ENCODE measurements around the gene COPS8. TPM values are rescaled to one million over a fixed set of nuclear protein-coding genes. Genes with fewer than 3 reads are reported as not detected.

COPS8 gene
- total and polyA plus RNA-seq, 7 donors = 24.7 to 95.6 (median 59.1) TPM

DNA sequence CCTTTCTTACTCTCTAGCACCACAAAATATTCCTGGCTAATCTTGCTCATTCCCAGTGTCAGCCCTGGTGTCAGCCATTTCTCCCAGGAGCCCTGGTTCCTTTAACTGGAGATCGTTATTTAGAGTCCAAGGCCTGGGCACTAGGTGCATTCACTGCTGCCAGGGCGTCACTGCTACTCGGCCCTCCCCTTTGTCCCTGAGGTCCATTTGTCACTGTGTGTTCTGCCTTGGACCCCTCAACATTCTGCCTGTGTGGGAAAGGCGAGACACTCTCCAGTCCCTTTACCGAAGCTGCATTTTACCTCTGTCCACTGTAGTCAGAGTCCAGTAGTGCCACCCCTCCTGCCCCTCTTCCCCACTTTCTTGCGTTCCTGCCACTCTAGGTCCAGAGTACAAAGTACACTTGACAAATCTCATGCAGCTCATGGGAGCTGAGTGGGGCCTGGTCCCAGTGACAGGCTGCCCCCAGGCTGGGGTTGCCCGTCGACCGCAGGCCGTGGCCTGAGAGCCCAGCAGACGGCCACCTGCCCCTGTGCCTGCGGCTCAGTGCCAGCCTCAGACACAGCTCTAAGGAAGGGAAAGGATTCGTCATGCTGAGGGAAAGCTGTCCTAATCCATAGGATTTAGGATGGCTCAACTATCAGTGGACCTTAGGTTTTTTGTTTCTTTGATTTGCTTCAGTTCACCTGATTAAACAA lies 52.1 kb downstream of the COPS8 start:
- DNase-seq = no peak
- Histone ChIP-seq H3K27ac (peak overlapping the region in 1 of 4 donors; percentile 6), H3K36me3 (no peaks in the 10 kb centered on the region), H3K4me3 (no peak overlapping the region), H3K9me3 (no peaks in the 10 kb centered on the region), H3K27me3 (no peaks in the 10 kb centered on the region), H3K4me1 (no peaks in the 10 kb centered on the region)
- intact Hi-C loops (cut with DNase I) = no loop called here
- TF ChIP-seq POLR2A (IDR thresholded peaks at IDR 0.05) = no peak
- no peak for TF ChIP-seq EP300 (IDR thresholded peaks at IDR 0.05)
- TF ChIP-seq, protein P1, sequence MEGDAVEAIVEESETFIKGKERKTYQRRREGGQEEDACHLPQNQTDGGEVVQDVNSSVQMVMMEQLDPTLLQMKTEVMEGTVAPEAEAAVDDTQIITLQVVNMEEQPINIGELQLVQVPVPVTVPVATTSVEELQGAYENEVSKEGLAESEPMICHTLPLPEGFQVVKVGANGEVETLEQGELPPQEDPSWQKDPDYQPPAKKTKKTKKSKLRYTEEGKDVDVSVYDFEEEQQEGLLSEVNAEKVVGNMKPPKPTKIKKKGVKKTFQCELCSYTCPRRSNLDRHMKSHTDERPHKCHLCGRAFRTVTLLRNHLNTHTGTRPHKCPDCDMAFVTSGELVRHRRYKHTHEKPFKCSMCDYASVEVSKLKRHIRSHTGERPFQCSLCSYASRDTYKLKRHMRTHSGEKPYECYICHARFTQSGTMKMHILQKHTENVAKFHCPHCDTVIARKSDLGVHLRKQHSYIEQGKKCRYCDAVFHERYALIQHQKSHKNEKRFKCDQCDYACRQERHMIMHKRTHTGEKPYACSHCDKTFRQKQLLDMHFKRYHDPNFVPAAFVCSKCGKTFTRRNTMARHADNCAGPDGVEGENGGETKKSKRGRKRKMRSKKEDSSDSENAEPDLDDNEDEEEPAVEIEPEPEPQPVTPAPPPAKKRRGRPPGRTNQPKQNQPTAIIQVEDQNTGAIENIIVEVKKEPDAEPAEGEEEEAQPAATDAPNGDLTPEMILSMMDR (IDR thresholded peaks at IDR 0.05) = no peak
- TF ChIP-seq POLR2AphosphoS5 (IDR thresholded peaks at IDR 0.05) = no peak
- WGBS, 2 donors = 89 to 91% methylated on average over 13 of the region's 13 CpGs

DNA sequence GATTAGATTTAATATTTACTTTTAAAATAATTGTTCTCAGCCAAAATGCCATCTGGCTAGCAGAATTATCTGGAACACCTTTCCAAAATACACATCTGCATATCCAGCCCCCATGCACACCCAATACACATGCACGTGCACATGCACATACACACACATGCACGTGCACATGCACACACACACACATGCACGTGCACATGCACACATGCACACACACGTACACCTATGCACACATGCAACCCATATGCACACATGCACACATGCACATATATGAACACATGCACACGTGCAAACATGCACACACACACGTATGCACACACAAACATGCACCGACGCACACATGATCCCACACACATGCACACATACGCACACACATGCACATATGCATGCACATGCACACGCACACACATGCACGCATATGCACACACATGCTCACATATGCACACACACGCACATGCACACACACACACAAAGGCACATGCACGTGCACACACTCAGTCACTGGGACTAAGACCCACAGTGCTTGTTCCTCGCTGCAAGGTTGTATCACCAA lies 53.5 kb downstream of the COPS8 start:
- Histone ChIP-seq H3K9me3 (no peaks in the 10 kb centered on the region), H3K27ac (no peak overlapping the region), H3K4me1 (peaks cover 0 to 9% (median 2%) of the 10 kb centered on the region in 4 donors), H3K4me3 (no peak overlapping the region), H3K36me3 (no peaks in the 10 kb centered on the region), H3K27me3 (no peaks in the 10 kb centered on the region)
- no peak for TF ChIP-seq POLR2A (IDR thresholded peaks at IDR 0.05)
- TF ChIP-seq EP300 (IDR thresholded peaks at IDR 0.05) = no peak
- no peak for TF ChIP-seq POLR2AphosphoS5 (IDR thresholded peaks at IDR 0.05)
- TF ChIP-seq, protein P1 (IDR thresholded peaks at IDR 0.05) = no peak
- intact Hi-C loops (cut with DNase I) = no loop called here
- no peak for DNase-seq
- 95 to 96% methylated on average over 14 of the region's 14 CpGs for WGBS, 2 donors

DNA sequence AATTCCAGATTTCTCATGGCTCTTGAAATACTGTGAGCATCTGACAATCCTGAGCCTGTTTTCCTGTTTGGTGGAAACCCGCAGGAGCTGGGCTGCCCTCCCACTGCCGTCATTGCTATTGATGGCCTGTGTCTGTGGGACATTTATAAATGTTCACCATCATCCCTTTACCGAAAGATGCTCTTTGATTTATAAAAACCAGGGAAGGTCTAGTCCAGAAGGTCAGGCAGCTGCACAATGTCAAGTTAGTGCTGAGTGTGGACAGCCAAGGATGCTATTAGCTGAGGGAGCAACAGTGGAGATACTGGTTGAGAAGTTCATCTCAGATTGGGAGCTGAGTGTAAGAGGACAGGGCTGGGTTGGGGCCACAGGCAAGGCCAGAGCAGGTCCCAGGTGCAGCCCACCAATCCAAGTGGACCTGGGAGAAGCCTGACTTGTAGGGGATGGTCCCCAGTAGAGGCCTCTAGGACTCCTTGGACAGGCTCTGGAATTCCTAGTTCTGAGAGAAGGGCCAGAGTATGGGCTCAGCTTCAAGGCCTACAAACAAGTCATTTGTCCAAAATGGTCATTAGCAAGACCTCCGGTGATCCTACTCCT lies 55.1 kb downstream of the COPS8 start:
- intact Hi-C loops (cut with DNase I) = no loop called here
- Histone ChIP-seq H3K4me1 (peaks cover 0 to 12% (median 4%) of the 10 kb centered on the region in 4 donors), H3K4me3 (no peak overlapping the region), H3K27ac (peak overlapping the region; percentile 49 to 69 (median 56)), H3K36me3 (no peaks in the 10 kb centered on the region), H3K27me3 (no peaks in the 10 kb centered on the region), H3K9me3 (peaks cover 0 to 1% (median 0%) of the 10 kb centered on the region in 4 donors)
- TF ChIP-seq POLR2A (IDR thresholded peaks at IDR 0.05) (no peak), EP300 (IDR thresholded peaks at IDR 0.05) (peak in 2 of 4 donors; percentile 5 to 6), POLR2AphosphoS5 (IDR thresholded peaks at IDR 0.05) (peak; percentile 65 to 87 (median 74))
- TF ChIP-seq, protein P1 (IDR thresholded peaks at IDR 0.05) = no peak
- DNase-seq = peak; percentile 88
- 87 to 93% methylated on average over 4 of the region's 4 CpGs for WGBS, 2 donors

DNA sequence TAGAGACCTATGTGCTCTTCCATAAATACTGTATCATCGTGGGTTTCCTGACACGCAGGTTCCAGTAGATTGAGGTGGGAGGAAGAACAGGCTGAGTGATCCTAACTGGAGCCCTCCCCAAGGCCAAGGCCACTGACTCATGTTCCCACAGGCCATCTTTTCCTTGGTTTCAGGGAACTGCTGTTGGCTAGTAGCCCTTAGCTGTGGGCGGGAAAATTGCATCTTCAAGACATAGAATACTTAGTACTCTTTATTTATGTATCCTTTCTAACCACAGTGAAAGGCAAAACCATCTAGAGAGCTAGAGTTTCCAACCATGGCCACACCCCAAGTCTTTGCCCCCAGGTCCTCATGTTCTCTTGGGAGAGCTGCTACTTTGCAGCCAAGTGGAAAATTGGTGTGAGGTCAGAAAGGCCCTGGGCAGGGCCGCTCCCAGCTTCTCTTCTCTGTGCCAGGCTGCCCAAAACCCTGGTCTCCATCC lies 55.9 kb downstream of the COPS8 start:
- TF ChIP-seq POLR2AphosphoS5 (IDR thresholded peaks at IDR 0.05) = peak in 1 of 4 donors; percentile 50
- TF ChIP-seq POLR2A (IDR thresholded peaks at IDR 0.05) = no peak
- peaks cover 0 to 12% (median 4%) of the 10 kb centered on the region in 4 donors for H3K4me1 ChIP-seq
- H3K36me3 ChIP-seq = no peaks in the 10 kb centered on the region
- H3K27me3 ChIP-seq = no peaks in the 10 kb centered on the region
- peaks cover 0 to 5% (median under 1%) of the 10 kb centered on the region in 4 donors for H3K9me3 ChIP-seq
- intact Hi-C loops (cut with DNase I) = no loop called here
- peak overlapping the region; percentile 49 to 69 (median 56) for H3K27ac ChIP-seq
- DNase-seq = no peak
- H3K4me3 ChIP-seq = no peak overlapping the region
- WGBS, 2 donors = 90 to 91% methylated on average over 4 of the region's 4 CpGs

DNA sequence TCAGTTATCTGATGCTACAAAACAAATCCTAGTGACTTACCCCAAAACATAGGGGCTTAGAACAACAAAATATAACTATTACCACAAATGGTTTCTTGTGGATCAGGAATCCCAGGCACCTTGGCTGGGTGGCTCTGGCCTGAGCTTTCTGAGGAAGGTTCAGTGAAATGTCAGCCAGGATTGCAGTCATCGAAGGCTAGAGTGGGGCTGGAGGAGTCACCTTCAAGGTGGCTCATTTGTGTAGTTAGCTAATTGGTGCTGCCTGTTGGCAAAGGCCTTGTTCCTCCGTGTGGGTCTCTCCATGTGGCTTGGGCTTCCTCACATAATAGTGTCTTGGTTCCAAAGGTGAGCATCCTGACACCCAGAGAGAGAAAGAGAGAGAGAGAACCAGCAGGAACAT lies 57.4 kb downstream of the COPS8 start:
- peaks cover 0 to 15% (median 11%) of the 10 kb centered on the region in 4 donors for H3K9me3 ChIP-seq
- peak overlapping the region; percentile 30 to 69 (median 54) for H3K27ac ChIP-seq
- WGBS, 2 donors = 75 to 84% methylated on average over 2 of the region's 2 CpGs
- DNase-seq = no peak
- TF ChIP-seq, protein P1 (IDR thresholded peaks at IDR 0.05) = no peak
- no peak for TF ChIP-seq POLR2AphosphoS5 (IDR thresholded peaks at IDR 0.05)
- no peak for TF ChIP-seq POLR2A (IDR thresholded peaks at IDR 0.05)
- intact Hi-C loops (cut with DNase I) = no loop called here
- peaks cover 0 to 12% (median 4%) of the 10 kb centered on the region in 4 donors for H3K4me1 ChIP-seq
- H3K36me3 ChIP-seq = no peaks in the 10 kb centered on the region
- no peaks in the 10 kb centered on the region for H3K27me3 ChIP-seq
- H3K4me3 ChIP-seq = no peak overlapping the region

Measured in sigmoid colon (tissue), 7 donors.